ENCODE results near the gene DCUN1D4.
"Not testable (repeated sequence)": the region's sequence is repeated elsewhere in the genome, so short reads cannot be mapped to it uniquely, and the experiment has no call there.

Gene DCUN1D4

DNA sequence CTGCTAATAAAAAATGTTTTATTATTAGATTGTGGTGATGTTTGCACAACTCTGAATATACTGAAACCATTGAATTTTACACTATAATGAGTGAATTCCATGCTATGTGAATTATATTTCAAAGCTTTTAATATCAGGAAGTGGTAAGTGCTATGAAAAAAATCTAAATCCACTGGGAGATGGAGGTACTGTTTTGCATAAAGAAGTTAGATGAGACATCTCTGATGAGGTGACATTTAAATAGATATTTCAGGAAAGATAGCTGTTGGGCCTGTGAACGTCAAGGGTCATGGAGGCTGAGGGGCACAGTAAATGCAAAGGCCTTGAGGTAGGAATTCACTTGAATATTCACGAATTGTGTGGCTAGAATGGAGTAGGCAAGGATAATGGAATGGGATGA lies 12.3 kb downstream of the DCUN1D4 start:
- no peak for DNase-seq (ENCODE audit: low read depth in 2 of 2)

DNA sequence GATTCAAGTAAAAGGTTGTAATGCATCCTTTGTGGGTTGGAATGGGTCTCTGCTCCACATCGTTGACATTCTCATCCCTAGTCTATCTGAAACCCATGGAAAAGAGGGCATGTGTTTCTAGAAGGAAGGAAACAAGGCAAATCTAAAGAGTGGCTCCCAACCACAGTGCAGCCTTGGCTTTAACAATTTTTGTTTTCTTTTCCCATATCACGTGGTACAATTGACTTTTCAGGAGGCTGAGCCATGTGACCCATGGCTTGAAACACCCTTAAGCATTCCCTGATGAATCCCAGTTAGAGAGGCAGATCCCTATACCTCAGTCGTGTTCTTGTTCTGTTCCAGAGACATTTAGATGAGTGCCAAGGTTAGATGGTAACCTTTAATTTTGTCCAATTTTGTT lies 12.8 kb downstream of the DCUN1D4 start:
- DNase-seq (ENCODE audit: low read depth in 2 of 2), result no peak

DNA sequence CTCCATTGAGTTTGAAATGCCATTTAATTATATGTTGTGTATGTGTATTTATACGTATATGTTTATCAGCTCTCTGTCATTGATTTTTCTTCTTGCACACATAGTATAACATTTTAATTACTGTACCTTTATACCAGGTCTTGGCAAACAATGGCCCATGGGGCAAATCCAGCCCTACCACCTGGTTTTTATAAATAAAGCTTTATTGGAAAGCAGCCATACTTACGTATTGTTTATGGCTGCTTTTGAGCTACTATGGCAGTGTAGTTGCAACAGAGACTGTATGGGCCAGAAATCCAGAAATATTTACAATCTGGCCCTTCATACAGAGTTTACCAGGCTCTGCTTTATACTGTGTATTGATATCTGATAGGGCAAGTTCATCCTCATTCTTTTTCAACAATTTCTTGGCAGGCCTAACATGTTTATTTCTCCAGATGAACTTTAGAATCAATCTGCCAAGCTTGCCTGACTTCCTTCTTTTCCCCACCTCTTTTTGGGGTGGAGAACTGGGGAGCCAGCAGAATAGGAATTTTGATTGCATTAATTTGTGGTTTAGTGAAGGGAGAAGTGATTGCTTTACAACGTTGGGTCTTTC lies 15.8 kb downstream of the DCUN1D4 start:
- no peak for DNase-seq (ENCODE audit: low read depth in 2 of 2)

DNA sequence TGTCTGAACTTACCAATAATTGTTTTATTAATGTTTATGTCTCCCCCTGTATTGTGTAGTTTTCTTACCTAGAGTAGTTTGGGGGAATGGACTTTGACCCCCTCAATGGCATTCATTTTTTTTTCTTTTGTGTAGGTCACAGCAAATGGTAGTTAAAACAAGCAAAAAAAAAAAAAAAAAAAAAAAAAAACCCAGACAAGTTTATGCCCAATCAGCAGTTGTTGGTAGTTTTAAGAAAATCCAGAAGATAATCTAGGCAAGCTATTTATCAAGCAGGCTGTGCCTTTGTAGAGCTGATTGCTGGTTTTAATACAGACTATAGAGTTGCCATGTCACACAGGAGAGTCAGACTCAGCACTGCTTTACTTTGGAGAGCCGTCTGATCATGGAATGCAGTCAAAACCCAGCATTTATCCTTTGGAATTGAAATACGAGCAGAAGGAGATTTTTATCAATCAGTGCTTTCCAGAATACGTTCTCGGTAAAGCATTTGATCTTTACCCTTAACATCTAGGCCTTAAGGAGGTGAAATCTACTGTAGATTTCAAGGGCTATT lies 16.6 kb downstream of the DCUN1D4 start:
- DNase-seq (ENCODE audit: low read depth in 2 of 2), result no peak

DNA sequence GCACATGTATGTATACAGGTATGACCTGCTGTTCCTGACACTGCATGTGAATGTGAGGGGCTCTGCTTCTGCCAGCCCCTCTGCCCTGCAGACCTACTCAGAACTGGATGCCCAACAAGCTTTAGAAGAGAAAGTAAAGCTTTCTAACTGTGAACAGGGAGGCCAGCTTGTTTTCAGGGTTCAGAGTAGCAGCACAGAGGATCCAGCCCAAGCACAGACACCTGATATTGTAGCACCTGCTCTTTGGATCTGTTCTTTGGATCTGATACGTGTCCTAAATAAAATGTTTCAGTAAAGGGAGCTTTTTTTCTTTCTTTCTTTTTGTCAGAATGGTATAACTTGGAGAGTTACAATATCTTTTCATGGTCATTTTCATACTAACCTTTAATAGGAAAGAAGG lies 19.2 kb downstream of the DCUN1D4 start:
- no peak for DNase-seq (ENCODE audit: low read depth in 2 of 2)

GRCh38 chr4:51862781-51863180 lies 19.8 kb downstream of the DCUN1D4 start:
- DNase-seq (ENCODE audit: low read depth in 2 of 2), result no peak

- DNase-seq (ENCODE audit: low read depth in 2 of 2), result no peak
These were observed 22.8 kb downstream of the DCUN1D4 start for GRCh38 chr4:51865717-51866116.

DNA sequence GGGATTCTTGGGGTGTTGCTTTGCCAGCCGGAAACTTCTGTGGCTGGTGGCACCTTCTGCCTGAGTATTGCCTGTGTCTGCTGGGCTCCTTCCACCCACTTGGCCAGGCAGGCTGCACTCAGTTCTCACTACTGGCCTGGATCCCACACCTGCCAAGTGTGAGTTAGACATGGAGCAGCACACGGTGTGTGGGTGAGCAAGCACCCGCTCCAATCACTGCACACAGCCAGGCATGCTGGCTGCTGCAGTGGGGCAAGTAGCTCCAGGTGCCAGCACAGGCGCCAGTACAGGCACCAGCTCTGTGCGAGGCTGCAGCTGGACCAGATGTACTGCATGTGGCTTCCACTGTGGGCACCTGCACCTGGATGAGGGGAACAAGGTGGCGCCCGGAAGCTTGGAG lies 23.9 kb downstream of the DCUN1D4 start:
- DNase-seq (ENCODE audit: low read depth in 2 of 2), result no peak

GRCh38 chr4:51867689-51868448 lies 24.9 kb downstream of the DCUN1D4 start:
- no peak for DNase-seq (ENCODE audit: low read depth in 2 of 2)

- no peak for DNase-seq (ENCODE audit: low read depth in 2 of 2)
These were observed 25.5 kb downstream of the DCUN1D4 start for GRCh38 chr4:51868449-51868847.

- no peak for DNase-seq (ENCODE audit: low read depth in 2 of 2)
These were observed 27.7 kb downstream of the DCUN1D4 start for GRCh38 chr4:51870441-51871188.

GRCh38 chr4:51872283-51872997 lies 29.5 kb downstream of the DCUN1D4 start:
- DNase-seq (ENCODE audit: low read depth in 2 of 2), result no peak

- DNase-seq (ENCODE audit: low read depth in 2 of 2), result no peak
These were observed 31.6 kb downstream of the DCUN1D4 start for GRCh38 chr4:51874551-51874950.

DNA sequence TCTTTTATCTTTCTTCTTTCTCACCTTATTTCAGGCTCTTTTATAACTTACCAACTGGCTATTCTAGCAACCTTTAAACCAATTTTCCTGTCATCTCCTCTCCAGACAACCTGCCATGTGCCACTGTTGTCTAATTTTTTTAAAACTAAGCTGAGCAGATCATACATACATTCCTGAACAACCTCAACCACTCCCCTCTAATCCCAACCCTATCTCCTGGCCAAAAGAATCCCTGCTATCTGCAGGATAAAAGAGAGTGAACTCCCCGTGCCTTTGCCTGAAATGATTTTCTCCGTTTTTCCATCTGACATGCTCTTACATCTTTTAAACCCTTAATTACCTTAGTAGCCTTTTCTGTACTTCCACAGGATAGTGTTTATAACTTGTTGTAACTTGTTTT lies 35.5 kb downstream of the DCUN1D4 start:
- no peak for DNase-seq (ENCODE audit: low read depth in 2 of 2)

DNA sequence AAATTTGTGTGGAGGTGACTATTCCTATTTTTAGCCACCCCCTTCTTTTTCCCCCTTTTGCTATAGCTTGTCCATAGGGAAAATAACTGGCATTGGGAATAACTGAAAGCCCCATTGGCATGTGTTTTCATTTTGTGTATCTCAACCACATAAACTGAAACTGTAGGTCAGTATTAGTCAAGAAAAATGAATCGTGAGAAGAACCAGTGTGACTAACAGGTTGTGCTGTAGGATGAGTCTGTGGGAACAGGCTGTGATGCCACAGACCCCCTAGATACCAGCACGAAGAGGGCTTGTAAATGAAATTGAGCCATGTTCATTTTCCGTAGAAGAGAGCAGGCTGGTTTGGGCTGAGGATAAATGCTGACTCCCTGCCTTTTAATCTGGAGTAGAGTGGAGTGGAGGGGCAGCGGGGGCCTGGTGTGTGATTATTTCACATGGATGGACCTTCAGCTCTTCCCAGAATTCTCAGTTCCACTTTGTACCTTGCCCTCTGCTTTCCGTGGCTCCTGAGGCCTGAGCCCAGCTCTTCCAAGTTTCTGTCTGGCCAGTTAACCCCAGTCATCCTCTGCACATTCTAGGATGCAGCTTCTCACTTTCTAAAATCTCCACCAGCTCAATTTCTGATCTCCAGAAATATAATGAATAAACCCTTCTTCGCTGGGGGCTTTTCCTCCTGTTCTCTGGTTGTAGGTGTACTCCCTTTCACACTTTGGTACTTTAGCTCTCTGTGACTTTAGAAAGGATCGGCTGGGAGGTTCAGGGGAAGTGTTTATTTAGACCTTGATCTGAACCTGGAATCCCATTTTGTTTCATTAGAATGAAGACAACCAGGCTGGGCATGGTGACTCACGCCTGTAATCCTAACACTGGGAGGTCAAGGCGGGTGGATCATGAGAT lies 37.3 kb downstream of the DCUN1D4 start:
- no peak for DNase-seq (ENCODE audit: low read depth in 2 of 2)

DNA sequence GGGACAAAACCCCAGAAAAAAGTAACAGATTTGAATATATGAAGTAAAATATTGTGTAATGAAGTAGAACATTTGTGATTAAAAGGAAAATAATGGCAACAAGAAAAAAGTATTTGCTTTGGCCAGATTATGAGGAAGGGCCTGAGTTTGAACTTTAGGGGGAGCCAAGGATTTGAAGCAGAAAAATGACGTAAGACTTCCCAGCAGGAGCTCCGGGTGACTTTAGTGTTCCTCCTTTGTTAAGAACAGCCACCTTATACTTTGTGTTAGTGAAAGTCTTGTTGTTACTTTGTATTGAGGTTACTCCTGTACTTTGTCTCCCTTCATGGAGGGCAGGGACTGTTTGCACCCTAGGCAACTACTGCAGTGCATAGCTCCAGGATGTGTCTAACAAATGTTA lies 41.1 kb downstream of the DCUN1D4 start:
- no peak for DNase-seq (ENCODE audit: low read depth in 2 of 2)

DNA sequence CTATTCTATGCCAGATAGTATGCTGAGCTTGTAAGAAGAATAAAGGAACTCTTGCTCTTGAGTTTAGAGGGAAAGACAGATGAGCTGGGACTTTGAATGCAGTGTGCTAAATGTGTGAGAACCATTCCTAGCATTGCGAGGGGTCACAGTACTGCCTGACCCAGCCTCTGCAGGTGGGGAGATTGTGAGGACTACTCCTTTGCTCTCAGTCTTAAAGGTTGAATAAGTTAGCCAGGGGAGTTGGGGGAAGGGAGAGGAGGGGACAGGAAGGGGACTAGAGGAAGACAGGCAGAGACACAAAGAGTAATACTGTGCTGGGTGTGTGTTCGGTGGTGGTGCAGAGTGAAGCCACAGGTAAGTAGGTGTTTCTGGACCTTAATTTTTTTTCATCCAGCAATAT lies 41.7 kb downstream of the DCUN1D4 start:
- no peak for DNase-seq (ENCODE audit: low read depth in 2 of 2)

DNA sequence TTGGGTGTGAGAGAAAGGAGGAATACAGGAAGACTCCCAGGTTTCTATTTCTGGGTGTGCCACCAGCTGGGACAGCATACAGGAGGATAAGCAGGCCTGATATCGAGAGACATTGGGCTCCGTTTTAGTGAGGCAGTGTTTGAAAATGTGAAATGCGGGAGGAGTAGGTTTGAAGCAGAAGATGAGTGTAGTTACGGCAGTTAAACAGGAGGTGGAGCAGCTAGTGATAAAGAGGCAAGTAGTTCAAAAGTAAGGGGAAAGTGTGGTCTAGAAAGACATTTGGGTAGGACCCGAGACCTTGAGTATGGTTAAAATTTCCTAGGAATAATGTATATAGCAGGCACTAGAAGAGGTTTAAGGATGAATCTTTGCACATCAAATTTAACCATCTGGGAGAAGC lies 42.4 kb downstream of the DCUN1D4 start:
- no peak for DNase-seq (ENCODE audit: low read depth in 2 of 2)

- no peak for DNase-seq (ENCODE audit: low read depth in 2 of 2)
These were observed 47.8 kb downstream of the DCUN1D4 start for GRCh38 chr4:51890760-51891159.

DNA sequence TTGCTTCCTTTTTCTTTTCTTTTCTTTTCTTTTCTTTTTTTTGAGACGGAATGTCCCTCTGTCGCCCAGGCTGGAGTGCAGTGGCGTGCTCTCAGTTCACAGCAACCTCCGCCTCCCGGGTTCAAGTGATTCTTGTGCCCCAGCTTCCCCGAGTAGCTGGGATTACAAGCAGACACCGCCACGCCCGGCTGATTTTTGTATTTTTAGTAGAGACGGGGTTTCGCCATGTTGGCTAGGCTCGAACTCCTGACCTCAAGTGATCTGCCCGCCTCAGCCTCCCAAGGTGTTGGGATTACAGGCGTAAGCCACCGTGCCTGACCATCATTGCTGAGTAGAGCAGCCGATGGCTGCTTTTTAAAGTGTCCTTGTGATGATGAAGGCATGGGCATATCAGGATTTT lies 50.4 kb downstream of the DCUN1D4 start:
- not testable (repeated sequence) for DNase-seq (ENCODE audit: low read depth in 2 of 2)

DNA sequence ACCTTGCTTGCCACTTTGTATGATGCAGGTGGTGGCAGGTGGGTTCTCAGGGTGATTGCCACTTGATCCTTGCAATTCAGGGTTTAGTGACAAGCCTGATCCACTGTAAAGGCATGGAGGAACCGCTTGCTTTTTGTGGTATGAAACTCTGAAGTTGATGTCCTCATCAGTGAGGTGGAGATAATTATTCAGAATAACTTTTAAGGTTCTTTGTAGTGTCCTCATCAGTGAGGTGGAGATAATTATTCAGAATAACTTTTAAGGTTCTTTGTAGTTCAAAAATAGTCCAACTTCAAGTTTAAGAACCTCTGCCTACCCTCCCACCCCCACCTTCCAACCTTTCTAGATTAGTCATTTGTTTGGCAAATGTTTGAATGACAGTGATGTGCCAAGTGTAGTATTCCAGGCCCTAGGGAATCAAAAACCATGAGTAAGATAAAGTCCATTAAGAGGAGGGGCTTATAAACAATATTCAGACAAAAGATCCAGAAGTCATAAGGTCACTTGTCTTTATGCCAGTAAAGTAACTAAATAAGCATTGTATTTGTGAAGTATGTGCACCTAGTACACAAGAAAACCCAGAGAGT lies 51.2 kb downstream of the DCUN1D4 start:
- DNase-seq (ENCODE audit: low read depth in 2 of 2), result no peak
